ENCODE results near the gene ZNF678. TPM values are rescaled to one million over a fixed set of nuclear protein-coding genes. Genes with fewer than 3 reads are reported as not detected.

ZNF678 gene
- total RNA-seq, 1 experiment from 2014 or later: 4.1 TPM

- no peak overlapping the region for H3K27ac ChIP-seq
- intact Hi-C loops (cut with micrococcal nuclease; ENCODE audit: unreplicated experiment): no loop called here
- DNase-seq: no peak
- H4K20me1 ChIP-seq (ENCODE audit: insufficient read depth): no peaks in the 10 kb centered on the region
- no peaks in the 10 kb centered on the region for H3K36me3 ChIP-seq (ENCODE audit: low read depth)
- peaks cover 30% of the 10 kb centered on the region for H3K9me3 ChIP-seq (ENCODE audit: insufficient read depth, low read depth)
- no peaks in the 10 kb centered on the region for H3K4me1 ChIP-seq (replicated peaks; ENCODE audit: insufficient read depth)
- no TSS peak for BruUV-seq (replicated peaks)
- ChIA-PET CTCF (no interaction called here), POLR2A (ENCODE audit: unreplicated experiment) (no interaction called here)
- H2AFZ ChIP-seq: no peak overlapping the region
- H3K4me2 ChIP-seq: no peak overlapping the region
- TF ChIP-seq CTCF (conservative IDR thresholded peaks at IDR 0.05) (no peak), EZH2 (IDR thresholded peaks at IDR 0.05; ENCODE audit: low read depth) (no peak)
- no peaks in the 10 kb centered on the region for H3F3A ChIP-seq (ENCODE audit: insufficient read depth, low read depth)
- no peak overlapping the region for H3K4me3 ChIP-seq
- no peaks in the 10 kb centered on the region for H3K9me2 ChIP-seq (ENCODE audit: insufficient read depth)
- no peaks in the 10 kb centered on the region for H3K79me2 ChIP-seq (ENCODE audit: low read depth)
- H3K27me3 ChIP-seq (ENCODE audit: insufficient read depth, low read depth): no peaks in the 10 kb centered on the region
These were observed 36.8 kb upstream of the ZNF678 start for GRCh38 chr1:227526524-227526923.

- intact Hi-C loops (cut with micrococcal nuclease; ENCODE audit: unreplicated experiment): no loop called here
- Histone ChIP-seq H3K9me3 (ENCODE audit: insufficient read depth, low read depth) (peaks cover 34% of the 10 kb centered on the region), H3K27ac (peak overlapping the region; percentile 42), H3K36me3 (ENCODE audit: low read depth) (no peaks in the 10 kb centered on the region), H3F3A (ENCODE audit: insufficient read depth, low read depth) (no peaks in the 10 kb centered on the region), H4K20me1 (ENCODE audit: insufficient read depth) (no peaks in the 10 kb centered on the region), H3K4me1 (replicated peaks; ENCODE audit: insufficient read depth) (peaks cover 9% of the 10 kb centered on the region), H3K9me2 (ENCODE audit: insufficient read depth) (no peaks in the 10 kb centered on the region), H2AFZ (peak overlapping the region; percentile 71; the same call in 1 of the 2 replicates), H3K27me3 (ENCODE audit: insufficient read depth, low read depth) (no peaks in the 10 kb centered on the region), H3K4me3 (no peak overlapping the region; the same call in 1 of the 2 replicates), H3K79me2 (ENCODE audit: low read depth) (no peaks in the 10 kb centered on the region), H3K4me2 (peak overlapping the region; percentile 37; the same call in 1 of the 2 replicates)
- DNase-seq: peak; percentile 20 to 50
- ChIA-PET CTCF (no interaction called here), POLR2A (ENCODE audit: unreplicated experiment) (no interaction called here)
- TF ChIP-seq CTCF (conservative IDR thresholded peaks at IDR 0.05) (no peak), EZH2 (IDR thresholded peaks at IDR 0.05; ENCODE audit: low read depth) (no peak)
- no TSS peak for BruUV-seq (replicated peaks)
These were observed 31.2 kb upstream of the ZNF678 start for GRCh38 chr1:227532019-227532619.

GRCh38 chr1:227540170-227541098 is 22.9 kb upstream of the ZNF678 start:
- POLR2A ChIA-PET (ENCODE audit: unreplicated experiment): no interaction called here
- TF ChIP-seq EZH2 (IDR thresholded peaks at IDR 0.05; ENCODE audit: low read depth): no peak
- no peak for TF ChIP-seq CTCF (conservative IDR thresholded peaks at IDR 0.05)
- Histone ChIP-seq H3K27me3 (ENCODE audit: insufficient read depth, low read depth) (no peaks in the 10 kb centered on the region), H3F3A (ENCODE audit: insufficient read depth, low read depth) (no peaks in the 10 kb centered on the region), H3K4me2 (no peak overlapping the region), H3K4me3 (no peak overlapping the region), H3K27ac (no peak overlapping the region), H3K36me3 (ENCODE audit: low read depth) (no peaks in the 10 kb centered on the region), H3K79me2 (ENCODE audit: low read depth) (no peaks in the 10 kb centered on the region), H3K9me2 (ENCODE audit: insufficient read depth) (no peaks in the 10 kb centered on the region), H2AFZ (no peak overlapping the region), H3K9me3 (ENCODE audit: insufficient read depth, low read depth) (no peaks in the 10 kb centered on the region), H3K4me1 (replicated peaks; ENCODE audit: insufficient read depth) (no peaks in the 10 kb centered on the region), H4K20me1 (ENCODE audit: insufficient read depth) (no peaks in the 10 kb centered on the region)
- no peak for DNase-seq
- BruUV-seq (replicated peaks): no TSS peak
- CTCF ChIA-PET: no interaction called here
- intact Hi-C loops (cut with micrococcal nuclease; ENCODE audit: unreplicated experiment): no loop called here

Measured in PC-9 (cell line).